Esophagus (tissue), 2 donors: ENCODE results near the gene TCF7L2. TPM values are rescaled to one million over a fixed set of nuclear protein-coding genes. Genes with fewer than 3 reads are reported as not detected.
A peak's percentile ranks its signal among the peaks of the same experiment; 100 is the strongest.

Experiments
- H3K27ac ChIP-seq, 2 donors: one replicate each; pipeline ENCODE4 v1.5.1; 2013; ENCODE audit warnings: low read depth in 2 of 2, mild to moderate bottlenecking in 2 of 2, inconsistent platforms in 1 of 2, low read length in 1 of 2, moderate library complexity in 1 of 2
- H3K27me3 ChIP-seq, 2 donors: one replicate each; pipeline ENCODE4 v1.6.1; 2013; ENCODE audit warnings: low read length in 2 of 2, control low read depth in 1 of 2, mild to moderate bottlenecking in 1 of 2; ENCODE audit not compliant: insufficient read depth in 2 of 2, control insufficient read depth in 1 of 2
- H3K36me3 ChIP-seq, 2 donors: one replicate each; pipeline ENCODE4 v1.6.1; 2013; ENCODE audit warnings: low read length in 1 of 2; ENCODE audit not compliant: control insufficient read depth in 2 of 2, insufficient read depth in 2 of 2
- H3K4me1 ChIP-seq, 2 donors: one replicate each; pipeline ENCODE4 v1.6.1; 2013; ENCODE audit warnings: low read length in 1 of 2; ENCODE audit not compliant: control insufficient read depth in 2 of 2, insufficient read depth in 2 of 2
- H3K4me3 ChIP-seq, 2 donors: one replicate each; pipeline ENCODE4 v1.5.1; 2013; ENCODE audit warnings: low read length in 2 of 2, mild to moderate bottlenecking in 2 of 2, low read depth in 1 of 2, moderate library complexity in 1 of 2
- H3K9me3 ChIP-seq, 2 donors: one replicate each; pipeline ENCODE4 v1.6.1; 2013; ENCODE audit warnings: mild to moderate bottlenecking in 2 of 2, low read depth in 1 of 2, low read length in 1 of 2, moderate library complexity in 1 of 2; ENCODE audit not compliant: control insufficient read depth in 2 of 2, insufficient read depth in 1 of 2
- WGBS, 2 donors: extraction: QIAGEN DNeasy Blood & Tissue Kit; methylation state at CpG; one replicate each; pipeline ENCODE4 v1.1.7; 2013; 5-methylcytosine and 5-hydroxymethylcytosine counted together
- polyA plus RNA-seq, 2 donors: library from polyadenylated mRNA; stranded (reverse); fragments of 200-250 nt; gene quantifications; one replicate each; pipeline ENCODE4 v1.2.3, GENCODE V29; 2013
- donor health status: healthy with polysubstance abuse.
- donor health status: Bipolar disorder and iron deficiency.

TCF7L2 gene
- polyA plus RNA-seq, 2 donors, result 5.4 to 7.9 TPM

DNA sequence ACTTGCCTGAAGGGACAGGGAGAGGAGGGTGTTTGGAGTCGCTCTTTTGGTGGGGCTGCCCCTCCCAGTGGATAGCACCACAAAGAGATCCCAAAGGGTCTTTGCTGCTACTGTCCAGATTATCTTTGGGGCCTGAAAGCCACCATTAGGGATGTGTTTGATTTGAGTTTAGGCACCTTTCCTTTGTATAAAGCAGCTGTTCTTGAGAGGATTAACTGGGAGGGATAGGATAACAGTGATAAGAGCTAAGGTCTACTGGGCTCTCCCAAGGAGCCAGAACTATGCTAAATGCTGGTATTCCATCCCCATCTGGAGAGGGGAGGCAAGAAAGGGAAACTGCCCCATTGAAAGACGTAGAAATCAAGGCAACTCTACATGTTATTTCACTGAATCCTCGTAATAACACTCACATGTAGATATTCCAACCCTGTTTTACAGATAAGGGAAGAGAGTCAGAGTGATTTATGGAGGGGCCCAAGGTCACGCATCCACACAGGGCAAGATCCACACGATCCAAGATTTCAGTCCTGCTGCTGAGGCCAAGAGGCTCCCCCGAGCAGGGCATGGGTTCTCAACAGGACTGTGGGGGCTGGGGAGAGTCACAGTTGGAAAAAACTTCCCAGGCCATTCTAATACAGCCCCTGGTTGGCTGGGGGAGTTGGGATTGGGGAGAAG, 11.1 kb upstream of the TCF7L2 start:
- no peaks in the 10 kb centered on the region for H3K4me1 ChIP-seq
- no peaks in the 10 kb centered on the region for H3K9me3 ChIP-seq
- H3K27ac ChIP-seq, result no peak overlapping the region
- no peaks in the 10 kb centered on the region for H3K36me3 ChIP-seq
- H3K4me3 ChIP-seq, result no peak overlapping the region
- H3K27me3 ChIP-seq, result no peaks in the 10 kb centered on the region
- WGBS, 2 donors, result 67 to 81% methylated on average over 6 of the region's 6 CpGs

DNA sequence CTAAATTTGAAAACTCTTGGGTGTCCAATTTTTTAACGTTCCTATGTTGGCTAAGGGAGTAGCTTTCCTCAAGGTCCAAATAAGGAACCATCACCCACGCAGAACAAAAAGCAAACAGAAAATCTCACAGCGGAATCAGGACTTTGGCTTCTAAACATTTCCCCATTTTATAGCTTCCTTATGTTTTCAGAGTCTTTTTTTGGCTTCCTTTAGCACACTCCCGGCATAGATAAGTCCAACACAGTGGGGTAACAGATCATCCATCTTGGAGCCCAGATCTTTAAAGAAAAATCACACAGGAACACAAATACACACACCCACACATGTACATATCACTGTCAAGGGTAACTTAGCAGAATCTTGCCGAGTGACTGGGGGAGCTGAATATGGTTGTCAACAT, 4.2 kb upstream of the TCF7L2 start:
- H3K27ac ChIP-seq, result no peak overlapping the region
- 48 to 57% methylated on average over 5 of the region's 5 CpGs for WGBS, 2 donors
- no peak overlapping the region for H3K4me3 ChIP-seq
- H3K36me3 ChIP-seq, result no peaks in the 10 kb centered on the region
- no peaks in the 10 kb centered on the region for H3K4me1 ChIP-seq
- no peaks in the 10 kb centered on the region for H3K9me3 ChIP-seq
- H3K27me3 ChIP-seq, result no peaks in the 10 kb centered on the region

DNA sequence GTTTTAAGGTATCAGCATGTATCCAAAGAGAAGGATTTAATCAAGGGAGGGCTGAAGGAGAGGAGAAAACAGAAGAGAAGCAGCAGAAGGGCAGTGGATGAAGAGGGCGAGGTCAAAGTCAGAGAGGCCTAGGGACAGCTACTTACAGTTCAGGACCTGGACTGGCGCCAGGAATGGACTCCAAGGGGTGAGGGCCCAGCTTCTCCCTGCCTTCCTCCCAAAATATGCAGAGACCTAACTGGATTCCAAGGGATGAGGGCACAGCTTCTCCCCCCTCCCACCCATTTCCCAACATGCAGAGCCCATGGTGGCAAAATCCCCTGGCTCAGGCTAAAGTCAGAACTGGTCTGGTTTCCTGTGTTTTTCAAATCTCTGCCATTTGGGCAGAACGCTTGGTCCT, 3.4 kb upstream of the TCF7L2 start:
- Histone ChIP-seq H3K27ac (no peak overlapping the region), H3K36me3 (no peaks in the 10 kb centered on the region), H3K4me3 (no peak overlapping the region), H3K4me1 (no peaks in the 10 kb centered on the region), H3K27me3 (no peaks in the 10 kb centered on the region), H3K9me3 (no peaks in the 10 kb centered on the region)
- WGBS, 2 donors, result 86 to 91% methylated on average over 3 of the region's 3 CpGs

DNA sequence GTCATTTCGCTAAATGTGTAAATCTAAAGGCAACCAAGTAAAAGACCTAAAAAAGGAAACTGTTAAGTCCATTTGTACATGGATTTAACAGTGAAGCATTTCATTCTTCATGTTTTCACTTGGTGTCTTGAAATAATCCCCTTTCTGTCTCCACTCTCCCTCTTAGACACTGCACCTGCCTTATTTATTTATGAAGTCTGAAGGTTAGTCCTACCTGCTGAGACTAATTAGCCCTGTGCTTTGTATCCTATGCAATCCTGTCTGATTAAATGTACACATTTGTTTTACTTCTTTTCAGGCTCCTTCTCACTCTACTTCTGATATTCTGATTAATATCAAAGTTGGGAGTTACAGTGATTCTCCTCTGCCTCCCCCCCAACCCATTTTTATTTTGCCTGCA, 1.9 kb upstream of the TCF7L2 start:
- no peak overlapping the region for H3K27ac ChIP-seq
- no peaks in the 10 kb centered on the region for H3K9me3 ChIP-seq
- 97% methylated on average over 1 of the region's 1 CpG for WGBS, 2 donors
- H3K4me3 ChIP-seq, result no peak overlapping the region
- H3K36me3 ChIP-seq, result no peaks in the 10 kb centered on the region
- H3K4me1 ChIP-seq, result no peaks in the 10 kb centered on the region
- no peaks in the 10 kb centered on the region for H3K27me3 ChIP-seq

DNA sequence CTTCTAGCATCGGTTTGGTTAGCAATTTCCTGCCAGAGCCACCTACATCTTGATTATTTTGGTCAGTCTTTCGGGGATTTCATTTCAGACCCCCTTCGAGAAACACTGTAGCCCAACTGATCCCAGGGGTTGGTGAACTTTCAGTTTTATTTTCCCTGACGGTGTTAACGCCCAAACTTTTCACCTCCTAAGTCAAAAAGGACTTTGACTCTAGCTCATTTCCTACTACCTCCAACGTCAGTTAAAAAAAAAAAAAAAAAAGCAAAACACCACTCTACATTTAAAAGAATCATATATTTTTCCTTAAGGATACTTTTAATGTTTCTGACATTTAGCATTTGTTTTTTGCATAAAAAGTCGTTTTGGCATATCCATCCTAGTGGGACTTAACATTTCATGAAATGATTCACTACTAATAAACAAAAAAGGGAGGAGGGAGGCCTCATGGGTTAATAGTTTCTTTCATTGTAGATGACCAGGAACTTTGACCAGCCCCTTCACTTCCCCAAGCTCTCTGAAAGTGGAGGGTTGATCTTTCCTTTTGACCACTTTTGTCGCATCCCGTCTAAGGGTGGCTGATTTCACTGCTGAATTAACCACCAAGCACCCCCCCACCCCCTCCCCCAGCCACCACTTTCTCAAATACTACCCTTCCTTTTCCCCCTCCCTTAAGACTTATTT, 764 bp upstream of the TCF7L2 start:
- no peaks in the 10 kb centered on the region for H3K27me3 ChIP-seq
- peak overlapping the region; percentile 65 to 89 for H3K27ac ChIP-seq
- H3K9me3 ChIP-seq, result no peaks in the 10 kb centered on the region
- H3K36me3 ChIP-seq, result no peaks in the 10 kb centered on the region
- 11 to 15% methylated on average over 9 of the region's 9 CpGs for WGBS, 2 donors
- H3K4me1 ChIP-seq, result no peaks in the 10 kb centered on the region
- H3K4me3 ChIP-seq, result peak overlapping the region; percentile 36 to 91

DNA sequence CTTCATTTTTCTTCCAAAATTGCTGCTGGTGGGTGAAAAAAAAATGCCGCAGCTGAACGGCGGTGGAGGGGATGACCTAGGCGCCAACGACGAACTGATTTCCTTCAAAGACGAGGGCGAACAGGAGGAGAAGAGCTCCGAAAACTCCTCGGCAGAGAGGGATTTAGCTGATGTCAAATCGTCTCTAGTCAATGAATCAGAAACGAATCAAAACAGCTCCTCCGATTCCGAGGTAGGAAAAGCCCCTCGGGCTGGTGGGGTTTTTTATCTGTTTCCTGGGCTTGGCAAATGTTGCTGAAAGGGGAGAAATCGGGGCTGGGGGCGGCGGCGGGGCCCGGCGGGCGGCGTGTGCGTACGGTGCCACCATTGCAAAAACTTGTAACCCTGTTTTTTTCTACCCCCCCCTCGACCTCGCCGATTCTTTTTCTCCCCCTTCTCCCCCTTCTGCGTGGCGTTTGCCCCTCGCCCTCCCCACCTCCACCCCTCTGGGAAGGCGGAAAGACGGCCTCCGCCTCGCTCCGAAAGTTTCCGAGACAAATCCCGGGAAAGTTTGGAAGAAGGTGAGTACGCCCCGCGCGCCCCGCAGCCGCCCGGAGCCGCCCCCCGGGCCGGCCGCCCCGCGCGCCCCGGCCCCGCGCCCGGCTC, 789 bp downstream of the TCF7L2 start:
- H3K36me3 ChIP-seq, result no peaks in the 10 kb centered on the region
- H3K4me1 ChIP-seq, result no peaks in the 10 kb centered on the region
- 1% methylated on average over 56 of the region's 56 CpGs for WGBS, 2 donors
- H3K9me3 ChIP-seq, result no peaks in the 10 kb centered on the region
- peak overlapping the region; percentile 67 to 91 for H3K4me3 ChIP-seq
- H3K27ac ChIP-seq, result peak overlapping the region; percentile 93 to 95
- no peaks in the 10 kb centered on the region for H3K27me3 ChIP-seq

DNA sequence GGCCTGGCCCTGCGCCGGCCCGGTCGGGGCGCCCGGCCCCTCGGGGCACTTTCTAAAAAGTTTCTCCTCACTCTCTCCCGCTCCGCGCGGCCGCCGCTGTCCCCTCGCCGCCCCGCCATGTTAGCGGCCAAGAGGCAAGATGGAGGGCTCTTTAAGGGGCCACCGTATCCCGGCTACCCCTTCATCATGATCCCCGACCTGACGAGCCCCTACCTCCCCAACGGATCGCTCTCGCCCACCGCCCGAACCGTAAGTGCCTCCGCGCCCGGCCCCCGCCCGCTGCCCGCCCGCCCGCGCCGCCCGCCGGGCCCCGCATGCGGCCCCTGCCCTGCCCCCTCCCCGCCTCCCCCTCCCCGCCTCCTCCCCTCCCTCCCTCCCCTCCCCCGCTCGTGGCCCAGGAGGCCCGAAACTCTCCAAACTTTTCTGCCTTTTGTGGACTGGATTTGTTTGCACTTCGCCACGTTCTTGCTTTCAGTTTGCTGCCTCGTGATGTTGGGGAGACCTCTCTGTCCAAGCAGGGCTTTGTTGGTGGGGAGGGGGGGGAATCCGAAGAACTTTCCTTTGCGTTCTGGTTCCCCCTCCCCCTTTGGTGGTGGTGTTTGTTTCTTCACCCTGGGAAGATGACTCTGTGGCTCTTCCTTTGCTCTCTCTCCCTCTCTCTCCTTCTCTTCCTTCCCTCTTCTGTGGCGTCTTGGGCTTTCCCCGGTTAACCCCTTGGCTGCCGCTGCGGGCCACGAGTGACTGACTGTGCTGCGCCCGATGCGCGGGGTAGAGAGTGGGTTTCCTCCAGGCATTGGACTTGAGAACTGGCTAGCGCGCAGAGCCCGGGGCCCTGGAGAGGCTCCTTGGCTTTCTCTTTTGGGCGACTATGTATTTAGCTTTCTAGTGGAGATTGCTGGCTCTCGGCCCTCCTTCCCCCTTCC, 1.6 kb downstream of the TCF7L2 start:
- WGBS, 2 donors, result 0 to 1% methylated on average over 43 to 62 of the region's 65 CpGs
- no peaks in the 10 kb centered on the region for H3K27me3 ChIP-seq
- H3K4me1 ChIP-seq, result no peaks in the 10 kb centered on the region

DNA sequence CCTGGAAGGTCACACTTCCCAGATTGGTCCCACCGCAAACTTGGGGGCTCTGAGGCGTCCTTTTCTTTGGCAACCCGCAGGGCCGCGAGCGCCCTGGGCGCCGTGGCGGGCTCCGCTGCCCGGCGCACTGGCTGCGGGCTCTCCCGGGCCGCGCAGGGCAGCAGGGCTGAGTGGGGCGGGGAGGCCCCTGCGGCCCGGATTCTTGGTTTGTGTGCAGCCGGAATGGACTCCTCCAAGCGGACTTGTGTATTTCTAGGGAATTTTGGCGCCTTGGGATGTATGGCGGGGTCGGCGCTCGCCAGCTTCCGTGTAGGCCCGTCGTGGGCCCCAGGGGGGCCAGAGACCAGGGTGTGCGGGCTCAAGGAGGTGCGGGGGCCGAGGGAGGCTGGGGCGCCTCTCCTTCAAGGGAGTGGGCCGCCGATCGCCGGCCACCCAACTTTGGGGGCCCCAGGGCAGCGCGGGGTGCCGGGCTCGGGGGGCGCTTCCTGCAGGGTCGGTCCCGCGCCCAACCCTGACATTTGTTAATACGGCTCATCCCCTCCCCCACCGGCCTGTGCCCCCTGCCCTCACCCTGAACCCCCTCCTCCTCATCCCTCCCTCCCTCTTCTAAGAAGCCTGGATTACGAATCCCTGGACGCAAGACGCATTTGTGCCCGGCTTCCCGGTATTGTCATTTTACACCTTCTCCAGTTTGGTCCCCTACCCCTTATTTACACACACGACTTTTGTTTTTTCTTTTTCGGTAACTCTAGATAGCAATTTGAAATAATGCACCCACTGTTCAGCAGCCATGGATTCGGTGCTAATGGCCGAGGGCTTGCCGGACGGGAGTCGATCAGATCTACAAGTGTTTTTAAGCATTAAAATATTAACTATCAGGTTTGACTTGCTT, 2.5 kb downstream of the TCF7L2 start:
- H3K4me3 ChIP-seq, result peak overlapping the region; percentile 75 to 91
- peak overlapping the region; percentile 93 to 95 for H3K27ac ChIP-seq
- WGBS, 2 donors, result 6 to 7% methylated on average over 57 to 59 of the region's 59 CpGs
- H3K27me3 ChIP-seq, result no peaks in the 10 kb centered on the region
- H3K9me3 ChIP-seq, result no peaks in the 10 kb centered on the region
- H3K36me3 ChIP-seq, result no peaks in the 10 kb centered on the region
- H3K4me1 ChIP-seq, result no peaks in the 10 kb centered on the region

More for the DNA sequence above, 1.6 kb downstream of the TCF7L2 start:
- peak overlapping the region; percentile 75 to 91 for H3K4me3 ChIP-seq
- peak overlapping the region; percentile 93 to 95 for H3K27ac ChIP-seq
- no peaks in the 10 kb centered on the region for H3K9me3 ChIP-seq
- H3K36me3 ChIP-seq, result no peaks in the 10 kb centered on the region
